NCI-H2196 (cell line): ENCODE results near the gene CAMTA1.
"Not testable (repeated sequence)": the region's sequence is repeated elsewhere in the genome, so short reads cannot be mapped to it uniquely, and the experiment has no call there.

Source experiments
- DNase-seq: peaks from one replicate; lab custom pipeline; 2025; ENCODE audit not compliant: unreplicated experiment; lab: John Stamatoyannopoulos, UW

CAMTA1 gene

GRCh38 chr1:7127322-7128075 lies 342.2 kb downstream of the CAMTA1 start:
- no peak for DNase-seq

DNA sequence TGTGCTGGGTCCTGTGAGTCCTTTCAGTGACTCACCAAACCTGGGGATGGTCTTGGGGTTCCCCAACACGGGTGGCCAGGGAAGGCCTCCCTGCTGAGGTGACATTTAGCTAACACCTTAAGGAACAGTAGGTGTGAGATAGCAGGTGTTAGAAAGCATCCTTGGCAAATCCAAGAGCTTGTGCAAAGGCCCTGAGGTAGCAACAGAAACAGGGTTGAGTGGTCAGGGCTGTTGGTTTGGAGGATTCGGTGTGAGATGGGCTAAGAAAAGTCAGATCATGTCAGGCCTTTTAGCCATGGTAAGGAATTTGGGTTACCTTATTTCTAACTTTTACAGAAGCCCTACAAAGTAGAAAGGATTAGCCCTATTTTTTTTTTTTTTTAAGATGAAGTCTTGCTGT lies 343.0 kb downstream of the CAMTA1 start:
- DNase-seq: no peak

GRCh38 chr1:7130127-7130526 lies 344.9 kb downstream of the CAMTA1 start:
- no peak for DNase-seq

- no peak for DNase-seq
Measured at GRCh38 chr1:7135493-7135892, 350.2 kb downstream of the CAMTA1 start.

- DNase-seq: no peak
Measured at GRCh38 chr1:7136166-7136953, 351.1 kb downstream of the CAMTA1 start.

GRCh38 chr1:7140251-7140650 lies 355.0 kb downstream of the CAMTA1 start:
- no peak for DNase-seq

GRCh38 chr1:7145947-7146346 lies 360.7 kb downstream of the CAMTA1 start:
- DNase-seq: no peak

GRCh38 chr1:7146710-7147109 lies 361.5 kb downstream of the CAMTA1 start:
- DNase-seq: no peak

GRCh38 chr1:7147581-7148282 lies 362.5 kb downstream of the CAMTA1 start:
- not testable (repeated sequence) for DNase-seq

- no peak for DNase-seq
Measured at GRCh38 chr1:7149080-7149838, 364.0 kb downstream of the CAMTA1 start.

DNA sequence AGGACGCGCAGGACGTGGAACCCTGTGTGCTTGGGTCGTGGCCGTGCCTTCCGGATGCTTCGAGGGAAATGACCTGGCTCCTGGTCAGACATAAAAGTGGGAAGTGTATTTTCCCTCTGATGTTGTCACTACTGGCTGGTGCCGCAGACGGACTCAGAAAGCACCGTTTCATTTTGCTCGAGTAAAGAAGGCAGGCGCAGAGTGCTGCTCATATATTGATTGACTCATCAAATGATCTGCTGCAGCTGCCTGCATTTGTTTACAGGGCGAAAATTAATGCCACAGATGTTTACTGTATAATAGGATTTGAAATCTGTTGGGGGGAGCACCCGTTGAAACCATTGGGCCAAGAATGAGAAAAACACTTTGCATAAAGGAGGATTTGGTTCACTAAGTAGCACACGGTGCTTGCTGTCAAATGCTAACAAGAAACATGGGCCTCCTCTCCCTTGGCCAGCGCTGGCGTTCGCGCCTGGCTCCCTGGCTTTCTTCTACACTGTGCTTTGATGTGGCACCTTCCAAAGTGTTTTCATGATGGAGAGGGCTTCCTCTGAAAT lies 365.5 kb downstream of the CAMTA1 start:
- no peak for DNase-seq

GRCh38 chr1:7151978-7152377 lies 366.7 kb downstream of the CAMTA1 start:
- no peak for DNase-seq

GRCh38 chr1:7152655-7153054 lies 367.4 kb downstream of the CAMTA1 start:
- no peak for DNase-seq

DNA sequence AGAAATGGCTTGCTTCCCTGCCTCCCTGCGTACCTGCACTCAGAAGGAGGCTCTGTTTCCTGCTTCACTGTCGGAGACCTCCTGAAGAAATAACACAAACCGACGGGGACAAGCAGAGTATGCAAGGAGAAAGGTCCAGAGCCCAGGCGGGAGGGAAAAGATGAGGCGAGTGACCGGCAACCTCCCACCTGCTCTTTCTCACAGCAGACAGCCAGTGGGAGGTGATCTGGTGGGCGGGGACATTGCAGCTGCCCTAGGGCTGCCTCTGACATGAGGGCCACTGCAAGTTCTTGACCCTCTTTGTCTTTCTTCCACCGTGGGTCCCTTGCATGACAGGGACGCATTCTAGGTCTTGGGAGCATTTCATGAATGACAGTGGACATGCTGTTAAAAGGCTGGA lies 368.2 kb downstream of the CAMTA1 start:
- DNase-seq: no peak

DNA sequence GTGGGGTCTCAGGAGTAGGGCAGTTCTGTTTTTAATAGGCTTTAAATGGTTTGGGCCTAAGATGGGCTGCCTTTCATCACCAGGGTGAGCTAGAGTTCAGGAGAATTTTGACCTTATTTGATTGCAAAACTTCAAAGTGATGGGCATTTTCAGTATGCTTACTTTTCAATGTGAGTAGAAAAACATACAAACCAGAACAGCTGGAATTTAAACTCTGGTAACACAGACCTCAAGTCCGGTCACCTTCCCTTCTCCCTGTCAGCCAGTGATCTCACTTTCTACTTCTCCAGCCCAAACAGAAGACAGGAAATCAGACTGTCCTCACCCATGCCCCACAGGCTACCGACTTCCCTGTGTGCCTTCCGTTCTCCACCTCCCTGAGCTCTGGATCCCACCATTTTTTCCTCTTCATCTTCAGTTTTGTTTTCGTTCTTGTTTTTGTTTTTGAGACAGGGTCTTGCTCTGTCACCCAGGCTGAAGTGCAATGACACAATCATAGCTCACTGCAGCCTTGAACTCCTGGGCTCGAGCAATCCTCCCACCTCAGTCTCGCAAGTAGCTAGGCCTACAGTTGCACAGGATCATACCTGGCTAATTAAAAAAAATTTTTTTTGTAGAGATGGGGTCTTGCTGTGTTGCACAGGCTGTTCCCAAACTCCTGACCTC lies 374.0 kb downstream of the CAMTA1 start:
- no peak for DNase-seq

DNA sequence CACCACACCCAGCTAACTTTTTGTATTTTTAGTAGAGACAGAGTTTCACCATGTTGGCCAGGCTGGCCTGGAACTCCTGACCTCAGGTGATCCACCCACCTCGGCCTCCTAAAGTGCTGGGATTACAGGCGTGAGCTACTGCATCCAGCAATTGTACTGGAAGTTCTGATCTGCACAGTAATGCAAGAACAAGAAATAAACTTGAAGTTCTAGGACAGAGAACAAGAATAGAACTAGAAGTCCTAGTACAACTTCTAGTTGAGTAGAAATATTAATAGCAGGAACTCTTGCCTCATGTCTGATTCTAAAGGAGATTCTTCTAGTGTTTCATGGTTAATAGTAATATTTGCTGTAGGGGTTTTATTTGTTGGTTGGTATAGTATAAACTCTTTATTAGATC lies 383.3 kb downstream of the CAMTA1 start:
- not testable (repeated sequence) for DNase-seq

DNA sequence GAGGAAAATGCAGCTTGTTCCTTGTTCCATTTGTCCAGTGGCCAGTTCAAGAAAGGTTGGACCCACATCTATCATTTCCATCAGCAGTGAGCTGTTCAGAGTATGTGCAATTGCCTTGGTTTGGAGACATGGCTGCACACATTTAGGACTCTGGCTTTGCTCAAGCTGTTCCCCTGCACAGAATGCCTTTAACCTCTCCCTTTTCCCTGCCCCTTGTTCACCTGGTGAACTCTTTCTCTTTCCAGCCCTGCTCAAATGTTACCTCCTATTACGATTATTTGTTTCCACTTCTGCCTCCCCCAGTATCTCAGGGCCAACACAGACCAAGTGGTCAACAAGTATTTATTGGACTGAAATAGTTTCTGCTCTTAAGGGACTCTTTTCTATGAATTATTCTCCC lies 385.9 kb downstream of the CAMTA1 start:
- DNase-seq: no peak

DNA sequence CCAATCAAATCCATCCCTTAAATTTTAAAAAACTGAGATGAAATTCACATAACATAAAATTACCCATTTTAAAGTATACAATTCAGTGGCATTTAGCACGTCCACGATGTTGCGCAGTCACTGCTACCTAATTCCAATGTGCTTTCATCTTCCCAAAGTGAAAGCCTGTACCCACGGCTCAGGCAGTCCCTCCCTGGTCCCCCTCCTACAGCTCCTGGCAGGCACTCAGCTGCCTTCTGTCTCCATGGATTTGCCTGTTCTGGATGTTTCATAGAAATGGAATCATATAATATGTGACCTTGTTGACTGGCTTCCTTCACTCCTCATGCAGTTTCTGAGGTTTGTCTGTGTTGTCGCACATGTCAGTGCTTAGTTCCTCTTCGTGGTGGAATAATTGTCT lies 386.3 kb downstream of the CAMTA1 start:
- DNase-seq: no peak

DNA sequence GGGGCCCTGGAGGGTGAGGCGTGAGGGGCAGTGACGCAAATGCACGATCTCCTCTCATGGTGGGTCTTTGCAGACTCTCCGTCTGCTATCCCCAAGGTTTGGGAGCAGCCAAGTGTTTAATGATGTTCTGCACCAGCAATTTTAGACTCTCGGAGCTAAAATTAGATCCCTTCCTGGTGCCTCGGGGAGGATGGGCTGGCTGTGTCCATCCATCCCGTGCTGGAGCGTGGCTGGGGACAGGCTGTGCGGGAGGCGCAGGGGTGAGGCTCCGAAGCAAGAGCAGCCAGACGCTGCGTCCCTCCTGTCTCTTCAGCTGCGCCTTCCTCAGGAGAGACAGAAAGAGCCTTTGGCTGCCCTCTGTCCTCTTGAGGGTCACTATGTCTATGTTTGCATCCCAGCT lies 387.6 kb downstream of the CAMTA1 start:
- no peak for DNase-seq

DNA sequence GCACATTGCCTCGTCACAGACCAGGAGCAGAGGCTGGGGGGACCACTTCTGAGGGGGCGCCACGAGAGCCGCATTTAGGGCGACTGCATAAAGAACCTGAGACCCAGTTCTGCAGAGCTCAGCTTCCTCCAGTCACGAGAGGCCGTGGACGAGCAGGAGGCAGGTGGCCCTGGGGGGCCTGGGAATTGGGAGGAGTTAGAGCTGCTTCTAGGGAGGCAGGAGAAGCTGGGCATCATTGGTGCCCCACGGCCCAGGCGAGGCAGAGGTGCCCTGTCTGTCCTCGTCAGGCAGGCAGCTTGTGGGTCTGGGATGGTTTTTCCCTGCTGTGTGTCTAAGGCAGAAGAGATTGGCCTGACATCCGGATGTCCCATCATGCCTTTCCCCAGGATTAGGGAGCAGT lies 389.3 kb downstream of the CAMTA1 start:
- no peak for DNase-seq
